ENCODE measurements around the gene HSPG2.
"Not testable (repeated sequence)": the region's sequence is repeated elsewhere in the genome, so short reads cannot be mapped to it uniquely, and the experiment has no call there.

GRCh38 chr1:21967216-21967615, 30.1 kb upstream of the HSPG2 start:
- TF ChIP-seq USF2 (IDR thresholded peaks at IDR 0.05; ENCODE audit: borderline replicate concordance, low read depth, low read length); CHD2 (IDR thresholded peaks at IDR 0.05; ENCODE audit: borderline replicate concordance, low read depth, low read length); CTCF (IDR thresholded peaks at IDR 0.05 in 2 of 3, conservative IDR thresholded peaks at IDR 0.05 in 1 of 3; ENCODE audit: control insufficient read depth in 2 of 3, extremely low read depth in 1 of 3, insufficient read depth in 1 of 3, low read depth in 3 of 3, low read length in 3 of 3); TCF7 (IDR thresholded peaks at IDR 0.05; ENCODE audit: borderline replicate concordance); BCL11A (IDR thresholded peaks at IDR 0.05; ENCODE audit: low read depth, low read length): not testable (repeated sequence)

Measured in GM12878 (cell line).